HG03280 (cell line): ENCODE measurements around the gene C3orf49.

ENCODE experiments used
- ATAC-seq: cut with Tn5 transposase; IDR thresholded peaks from one replicate; pipeline ENCODE4 v1.9.1; 2021; ENCODE audit warnings: mild to moderate bottlenecking, moderate library complexity; ENCODE audit not compliant: unreplicated experiment

The C3orf49 gene

GRCh38 chr3:63819151-63819398 lies at the start of gene C3orf49:
C3orf49 (plus strand) TSS chr3:63819299; CDS start chr3:63819472, 173 bp downstream.
- ATAC-seq, result no peak

- ATAC-seq, result no peak
Observed at GRCh38 chr3:63774781-63775180, 44.3 kb upstream of the C3orf49 start.

DNA sequence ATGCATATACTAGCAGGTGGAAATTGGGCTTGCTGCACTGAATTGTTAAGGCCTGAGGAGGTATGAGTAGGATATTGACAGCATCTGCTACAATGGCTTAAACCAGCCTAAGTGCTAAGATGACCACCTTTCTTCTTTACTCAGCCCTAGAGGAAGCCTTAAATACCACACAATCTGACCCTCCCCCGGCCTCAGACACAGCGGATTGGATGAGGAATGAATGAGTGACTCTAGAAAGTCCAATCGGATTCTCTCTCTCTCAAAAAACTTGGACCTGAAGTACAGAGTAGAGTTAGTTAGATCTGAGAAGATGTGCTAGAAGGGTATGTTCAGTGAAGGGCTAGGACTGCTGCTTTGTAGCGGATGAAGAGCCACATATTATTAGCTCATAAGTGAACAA lies 39.9 kb upstream of the C3orf49 start:
- ATAC-seq, result no peak

GRCh38 chr3:63791974-63792373 lies 27.1 kb upstream of the C3orf49 start:
- no peak for ATAC-seq

DNA sequence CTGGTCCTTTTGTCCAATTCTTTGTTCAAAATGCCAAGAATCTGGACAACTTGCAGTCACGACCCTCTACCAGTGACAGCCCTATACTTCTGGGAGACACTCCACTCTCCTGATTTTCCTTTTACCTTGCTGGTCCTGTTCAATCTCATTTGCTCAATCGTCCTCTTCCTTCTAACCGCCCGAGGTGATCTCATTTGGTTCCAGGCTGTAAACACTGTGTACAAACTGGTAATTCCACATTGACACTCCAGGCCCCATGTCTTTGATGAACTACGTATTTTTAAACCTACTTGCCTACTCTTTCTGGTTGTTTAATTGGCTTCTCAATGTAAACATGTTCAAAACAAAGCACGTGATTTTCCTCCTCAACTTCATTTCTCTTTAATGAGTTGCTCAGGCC lies 23.7 kb upstream of the C3orf49 start:
- no peak for ATAC-seq

DNA sequence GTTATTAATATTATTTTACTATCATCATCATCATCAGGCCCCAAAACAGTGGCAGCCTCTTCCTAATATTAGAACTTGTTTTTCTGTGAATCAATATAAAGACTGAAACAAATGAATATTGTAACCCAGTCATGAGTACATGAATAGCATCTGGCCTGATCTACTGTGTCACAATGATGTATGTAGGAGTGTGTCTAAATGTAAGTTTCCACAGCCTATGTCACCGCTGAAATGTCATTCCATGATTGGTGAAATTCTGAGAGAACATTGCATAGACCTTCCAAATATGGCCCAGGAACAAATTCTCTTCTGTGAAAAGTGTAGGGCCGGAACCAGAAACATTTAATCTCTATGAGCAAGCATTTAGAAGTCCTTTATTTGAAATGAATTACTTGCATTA lies 20.6 kb upstream of the C3orf49 start:
- no peak for ATAC-seq

DNA sequence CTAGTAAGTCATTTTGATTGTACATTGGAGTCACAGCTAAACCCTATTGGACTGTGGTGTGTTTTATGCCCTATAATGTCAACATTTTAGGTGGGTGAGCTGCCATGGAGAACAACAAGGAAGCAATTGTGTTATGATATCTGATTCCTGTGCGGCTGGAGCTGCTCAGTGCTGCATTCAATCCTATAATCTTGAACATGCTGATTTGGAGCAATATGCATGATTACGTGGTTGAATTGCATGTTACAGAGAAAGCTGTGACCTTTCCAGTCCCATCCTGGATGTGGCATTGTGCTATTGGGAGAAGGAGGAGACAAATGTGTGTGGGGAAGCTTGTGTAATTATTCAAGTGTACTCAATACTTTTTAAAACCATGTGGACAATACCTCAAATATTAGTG lies 20.1 kb upstream of the C3orf49 start:
- ATAC-seq, result no peak

GRCh38 chr3:63800097-63800496 lies 19.0 kb upstream of the C3orf49 start:
- ATAC-seq, result no peak

DNA sequence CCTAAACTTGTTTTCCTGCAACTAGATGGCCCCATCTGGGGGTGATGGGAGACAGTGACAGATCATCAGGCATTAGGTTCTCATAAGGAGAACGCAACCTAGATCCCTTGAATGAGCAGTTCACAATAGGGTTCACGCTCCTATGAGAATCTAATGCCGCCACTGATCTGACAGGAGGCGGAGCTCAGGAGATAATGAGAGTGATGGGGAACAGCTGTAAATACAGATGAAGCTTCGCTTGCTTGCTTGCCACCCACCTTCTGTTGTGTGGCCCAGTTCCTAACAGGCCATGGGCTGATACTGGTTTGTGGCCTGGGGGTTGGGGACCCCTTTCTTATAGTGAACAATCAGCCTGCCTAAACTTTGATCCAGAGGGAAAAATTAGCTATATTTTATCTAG lies 15.2 kb upstream of the C3orf49 start:
- ATAC-seq, result no peak

DNA sequence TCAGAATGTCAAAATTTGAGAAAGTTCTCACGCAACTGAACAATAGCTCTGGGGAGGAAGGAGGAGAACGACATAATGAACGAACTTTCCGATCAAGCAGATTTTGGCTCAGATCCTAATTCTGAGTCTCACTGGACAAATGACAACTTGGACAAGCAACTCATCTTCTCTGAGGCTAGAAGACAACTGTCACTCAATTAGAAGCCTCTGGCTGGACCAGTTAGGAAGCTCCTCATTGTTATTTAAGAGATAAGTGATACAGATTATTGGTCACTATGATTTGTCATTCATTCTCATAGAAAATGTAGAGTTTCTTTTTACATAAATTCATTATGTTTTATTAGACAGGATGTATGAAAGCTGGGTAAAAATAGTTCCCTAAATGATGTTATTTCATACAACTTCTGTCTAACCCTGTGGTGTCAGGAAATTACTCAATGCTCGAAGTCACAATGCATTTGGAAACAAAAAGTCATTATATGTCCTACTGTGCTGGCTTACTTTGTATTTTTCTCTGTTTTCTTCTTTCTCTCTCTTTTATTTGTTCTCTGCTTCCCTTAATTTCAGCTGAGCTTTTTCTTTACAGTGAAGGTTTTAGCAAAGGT lies 11.0 kb upstream of the C3orf49 start:
- ATAC-seq, result no peak

GRCh38 chr3:63808633-63809032 lies 10.5 kb upstream of the C3orf49 start:
- ATAC-seq, result no peak

DNA sequence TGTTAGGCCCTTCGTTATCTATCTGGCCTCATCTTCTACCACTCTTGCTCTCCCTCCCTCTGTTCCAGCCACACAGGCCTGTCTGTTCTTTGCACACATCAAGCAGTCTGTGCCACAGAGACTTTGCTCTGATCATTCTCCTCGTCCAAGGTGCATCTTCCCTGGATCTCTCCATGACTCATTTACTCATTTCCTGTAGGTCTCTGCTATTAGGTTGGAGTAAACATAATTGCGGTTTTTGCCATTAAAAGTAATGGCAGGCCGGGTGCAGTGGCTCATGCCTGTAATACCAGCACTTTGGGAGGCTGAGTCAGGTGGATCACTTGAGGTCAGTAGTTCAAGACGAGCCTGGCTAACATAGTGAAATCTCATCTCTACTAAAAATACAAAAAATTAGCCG lies 9.5 kb upstream of the C3orf49 start:
- no peak for ATAC-seq

- ATAC-seq, result no peak
Observed at GRCh38 chr3:63814237-63814636, 4.9 kb upstream of the C3orf49 start.

DNA sequence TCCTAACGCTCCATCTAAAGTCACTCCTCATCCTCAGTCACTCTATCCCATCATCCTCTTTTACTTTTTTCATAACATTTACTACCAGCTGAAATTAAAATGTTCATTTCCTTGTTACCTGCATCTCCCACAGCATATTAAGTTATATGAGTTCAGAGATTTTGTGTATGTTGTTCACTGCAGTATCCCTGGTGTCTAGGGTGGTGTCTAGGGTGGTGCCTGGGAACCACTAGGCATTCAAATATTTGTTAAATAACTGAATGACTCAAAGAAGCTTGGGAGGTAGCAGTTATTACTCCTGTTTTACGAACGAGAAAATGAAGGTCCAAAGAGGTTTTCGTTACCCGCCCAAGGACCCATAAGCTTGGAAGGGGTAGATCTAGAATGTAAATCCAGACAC lies 1.9 kb upstream of the C3orf49 start:
- ATAC-seq, result no peak

- peak; percentile 68 for ATAC-seq
Observed at GRCh38 chr3:63818282-63819150, 583 bp upstream of the C3orf49 start.

GRCh38 chr3:63824309-63824708 lies 5.2 kb downstream of the C3orf49 start:
- ATAC-seq, result no peak

- ATAC-seq, result no peak
Observed at GRCh38 chr3:63830526-63830925, 11.4 kb downstream of the C3orf49 start.

DNA sequence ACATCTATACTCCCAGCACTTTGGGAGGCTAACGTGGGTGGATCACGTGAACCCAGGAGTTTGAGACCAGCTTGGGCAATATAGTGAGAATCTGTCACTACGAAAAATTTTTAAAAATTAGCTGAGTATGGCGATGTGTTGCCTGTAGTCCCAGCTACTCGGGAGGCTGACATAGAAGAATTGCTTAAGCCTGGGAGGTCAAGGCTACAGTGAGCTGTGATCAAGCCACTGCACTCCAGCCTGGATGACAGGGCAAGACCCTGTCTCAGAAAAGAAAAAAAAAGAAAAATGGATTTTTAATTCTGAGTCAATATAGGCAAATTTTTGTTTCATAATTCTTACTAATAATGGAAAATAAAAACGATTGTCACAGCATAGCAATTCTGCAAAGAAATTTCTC lies 13.3 kb downstream of the C3orf49 start:
- ATAC-seq, result no peak

- ATAC-seq, result no peak
Observed at GRCh38 chr3:63841704-63842103, 22.6 kb downstream of the C3orf49 start.

DNA sequence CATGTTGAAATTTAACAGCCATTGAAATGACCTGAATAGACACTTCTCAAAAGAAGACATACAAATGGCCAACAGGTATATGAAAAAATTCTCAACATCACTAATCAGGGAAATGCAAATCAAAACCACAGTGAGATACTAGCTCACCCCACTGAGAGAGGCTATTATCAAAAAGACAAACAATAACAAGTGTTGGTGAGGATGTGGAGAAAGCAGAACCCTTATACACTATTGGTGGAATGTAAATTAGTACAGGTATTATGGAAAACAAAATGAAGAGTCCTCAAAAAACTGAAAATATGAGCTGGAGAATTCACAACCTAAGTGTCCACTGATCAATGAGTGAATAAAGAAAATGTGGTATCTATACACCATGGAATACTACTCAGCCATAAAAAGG lies 23.0 kb downstream of the C3orf49 start:
- ATAC-seq, result no peak

- ATAC-seq, result no peak
Observed at GRCh38 chr3:63845215-63845614, 26.1 kb downstream of the C3orf49 start.

GRCh38 chr3:63847718-63848450 lies 28.8 kb downstream of the C3orf49 start:
- ATAC-seq, result no peak
